ENCODE results near the gene TMEM61. TPM values are rescaled to one million over a fixed set of nuclear protein-coding genes. Genes with fewer than 3 reads are reported as not detected.
"Not testable (repeated sequence)": the region's sequence is repeated elsewhere in the genome, so short reads cannot be mapped to it uniquely, and the experiment has no call there.

TMEM61 gene
- total RNA-seq, 1 donor from 2014 or later = not detected

- no peak for DNase-seq
These were observed 25.1 kb downstream of the TMEM61 start for GRCh38 chr1:55005351-55006140.

- DNase-seq = no peak
These were observed 26.5 kb downstream of the TMEM61 start for GRCh38 chr1:55006931-55007330.

GRCh38 chr1:55007625-55008024 is 27.2 kb downstream of the TMEM61 start:
- no peak for DNase-seq

GRCh38 chr1:55010194-55010886 is 29.9 kb downstream of the TMEM61 start:
- no peak for DNase-seq

- DNase-seq = no peak
These were observed 30.4 kb downstream of the TMEM61 start for GRCh38 chr1:55010887-55011217.

GRCh38 chr1:55012661-55013060 is 32.2 kb downstream of the TMEM61 start:
- DNase-seq = no peak

- no peak for DNase-seq
These were observed 34.7 kb downstream of the TMEM61 start for GRCh38 chr1:55015123-55015522.

- no peak for DNase-seq
These were observed 35.5 kb downstream of the TMEM61 start for GRCh38 chr1:55015731-55016620.

- no peak for DNase-seq
These were observed 38.0 kb downstream of the TMEM61 start for GRCh38 chr1:55018395-55018794.

- peak; percentile 92 for DNase-seq
These were observed 41.6 kb downstream of the TMEM61 start for GRCh38 chr1:55021942-55022546.

- not testable (repeated sequence) for DNase-seq
These were observed 43.7 kb downstream of the TMEM61 start for GRCh38 chr1:55024163-55024562.

- not testable (repeated sequence) for DNase-seq
These were observed 46.3 kb downstream of the TMEM61 start for GRCh38 chr1:55026682-55027081.

GRCh38 chr1:55031098-55031497 is 50.7 kb downstream of the TMEM61 start:
- not testable (repeated sequence) for DNase-seq

- no peak for DNase-seq
These were observed 52.8 kb downstream of the TMEM61 start for GRCh38 chr1:55033265-55033614.

GRCh38 chr1:55034476-55035133 is 54.2 kb downstream of the TMEM61 start:
- DNase-seq = no peak

- DNase-seq = no peak
These were observed 55.5 kb downstream of the TMEM61 start for GRCh38 chr1:55035904-55036303.

- DNase-seq = no peak
These were observed 57.5 kb downstream of the TMEM61 start for GRCh38 chr1:55037733-55038551.

- DNase-seq = no peak
These were observed 58.1 kb downstream of the TMEM61 start for GRCh38 chr1:55038552-55038838.

- DNase-seq = no peak
These were observed 58.5 kb downstream of the TMEM61 start for GRCh38 chr1:55038974-55039341.

GRCh38 chr1:55039342-55040082 is 59.1 kb downstream of the TMEM61 start, which contains the start of gene PCSK9:
PCSK9 (plus strand) TSS chr1:55039548; CDS start chr1:55039838, 290 bp downstream.
- DNase-seq = peak; percentile 25
